Sigmoid colon (tissue), 4 donors: Measurements from ENCODE around the gene CNDP1.

ENCODE experiments used
- EP300 ChIP-seq, 4 donors: sonication (generic); formaldehyde crosslinking; IDR thresholded peaks; one replicate each; pipeline ENCODE4 v1.6.1; 2017; ENCODE audit warnings: antibody characterized with exemption in 4 of 4
- POLR2A ChIP-seq, 2 donors: fragments of 450-650 bp; IDR thresholded peaks; one replicate each; pipeline ENCODE4 v1.6.1; 2016; ENCODE audit warnings: antibody characterized with exemption in 2 of 2, mild to moderate bottlenecking in 2 of 2, moderate library complexity in 2 of 2
- POLR2AphosphoS5 ChIP-seq, 4 donors: sonication (generic); formaldehyde crosslinking; IDR thresholded peaks; one replicate each; pipeline ENCODE4 v1.6.1; 2017; ENCODE audit warnings: antibody characterized with exemption in 4 of 4
- TF ChIP-seq, protein P1 (sequence below), 4 experiments: fragments of 450-650 bp in 3 of 4; fragments of 200-600 bp in 1 of 4; IDR thresholded peaks; one replicate each; pipeline ENCODE4 v1.5.1; 2016 to 2019; ENCODE audit warnings: antibody characterized with exemption in 4 of 4, mild to moderate bottlenecking in 3 of 4, moderate library complexity in 2 of 4

GRCh38 chr18:74556126-74556525, 21.8 kb downstream of the CNDP1 start:
- TF ChIP-seq, protein P1, sequence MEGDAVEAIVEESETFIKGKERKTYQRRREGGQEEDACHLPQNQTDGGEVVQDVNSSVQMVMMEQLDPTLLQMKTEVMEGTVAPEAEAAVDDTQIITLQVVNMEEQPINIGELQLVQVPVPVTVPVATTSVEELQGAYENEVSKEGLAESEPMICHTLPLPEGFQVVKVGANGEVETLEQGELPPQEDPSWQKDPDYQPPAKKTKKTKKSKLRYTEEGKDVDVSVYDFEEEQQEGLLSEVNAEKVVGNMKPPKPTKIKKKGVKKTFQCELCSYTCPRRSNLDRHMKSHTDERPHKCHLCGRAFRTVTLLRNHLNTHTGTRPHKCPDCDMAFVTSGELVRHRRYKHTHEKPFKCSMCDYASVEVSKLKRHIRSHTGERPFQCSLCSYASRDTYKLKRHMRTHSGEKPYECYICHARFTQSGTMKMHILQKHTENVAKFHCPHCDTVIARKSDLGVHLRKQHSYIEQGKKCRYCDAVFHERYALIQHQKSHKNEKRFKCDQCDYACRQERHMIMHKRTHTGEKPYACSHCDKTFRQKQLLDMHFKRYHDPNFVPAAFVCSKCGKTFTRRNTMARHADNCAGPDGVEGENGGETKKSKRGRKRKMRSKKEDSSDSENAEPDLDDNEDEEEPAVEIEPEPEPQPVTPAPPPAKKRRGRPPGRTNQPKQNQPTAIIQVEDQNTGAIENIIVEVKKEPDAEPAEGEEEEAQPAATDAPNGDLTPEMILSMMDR (IDR thresholded peaks at IDR 0.05), result no peak
- TF ChIP-seq EP300 (IDR thresholded peaks at IDR 0.05) (no peak), POLR2A (IDR thresholded peaks at IDR 0.05) (no peak), POLR2AphosphoS5 (IDR thresholded peaks at IDR 0.05) (no peak)
